Right atrium auricular region (tissue), 2 donors: ENCODE results near the gene FLT1. TPM values are rescaled to one million over a fixed set of nuclear protein-coding genes. Genes with fewer than 3 reads are reported as not detected.

ENCODE experiments used
- DNase-seq: peaks from one replicate; pipeline ENCODE4 v3.0.0-alpha.2; 2019; ENCODE audit warnings: low spot score
- H3K27ac ChIP-seq, 2 donors: fragments of 200-600 bp; sonication (generic); 1 replicate in 1 of 2; 2 replicates in 1 of 2; pipeline ENCODE4 v1.5.1; 2016 to 2019
- H3K27me3 ChIP-seq, 2 donors: fragments of 200-600 bp; sonication (generic); one replicate each; pipeline versions ENCODE4 v1.5.1 to v1.6.0; 2017 to 2019
- H3K36me3 ChIP-seq: fragments of 200-600 bp; sonication (generic); one replicate; pipeline ENCODE4 v1.5.1; 2016
- H3K4me1 ChIP-seq, 2 donors: fragments of 200-600 bp; sonication (generic); one replicate each; pipeline versions ENCODE4 v1.5.1 to v1.6.0; 2017 to 2019
- H3K4me3 ChIP-seq, 2 donors: fragments of 200-600 bp; sonication (generic); 1 replicate in 1 of 2; 2 replicates in 1 of 2; pipeline ENCODE4 v1.5.1; 2017 to 2019; ENCODE audit warnings: mild to moderate bottlenecking in 1 of 2, moderate library complexity in 1 of 2
- H3K9me3 ChIP-seq, 2 donors: fragments of 200-600 bp; sonication (generic); one replicate each; pipeline ENCODE4 v1.5.1; 2019
- total RNA-seq, 2 donors: library from RNA; depleted of rRNA; stranded (reverse); fragments of >200 nt; gene quantifications; one replicate each; pipeline ENCODE4 v1.1.0, GENCODE V29; 2016
- TF ChIP-seq, protein P1 (sequence below), 2 donors: fragments of 200-600 bp; sonication (generic); IDR thresholded peaks; one replicate each; pipeline ENCODE4 v1.5.1; 2019; ENCODE audit warnings: antibody characterized with exemption in 2 of 2

Gene FLT1
- total RNA-seq, 2 donors from 2014 or later, result 40.0 to 51.3 TPM

DNA sequence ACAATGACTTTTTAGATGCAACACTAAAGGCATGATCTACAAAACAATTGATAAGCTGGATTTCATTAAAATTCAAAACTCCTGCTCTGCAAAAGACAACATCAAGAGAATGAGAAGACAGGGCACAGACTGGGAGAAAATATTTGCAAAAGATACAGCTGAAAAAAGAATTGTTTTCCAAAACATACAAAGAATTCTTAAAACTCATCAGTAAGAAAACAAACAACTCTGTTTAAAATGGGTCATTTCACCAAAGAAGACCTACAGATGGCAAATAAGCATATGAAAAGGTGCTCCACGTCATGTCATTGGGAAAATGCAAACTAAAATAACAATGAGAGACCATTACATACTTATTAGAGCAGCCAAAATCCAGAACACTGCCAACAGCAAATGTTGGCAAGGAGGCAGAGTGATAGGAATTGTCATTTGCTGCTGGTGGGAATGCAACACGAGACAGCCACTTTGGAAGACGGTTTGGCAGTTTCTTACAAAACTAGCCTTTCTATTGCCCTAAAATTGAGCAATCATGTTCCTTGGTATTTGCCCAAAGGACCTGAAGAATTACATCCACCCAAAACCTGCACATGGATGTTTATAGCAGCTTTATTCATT is 39.2 kb downstream of the FLT1 start:
- H3K4me3 ChIP-seq, result no peak overlapping the region
- H3K9me3 ChIP-seq, result no peaks in the 10 kb centered on the region
- DNase-seq, result no peak
- no peaks in the 10 kb centered on the region for H3K27me3 ChIP-seq
- no peak overlapping the region for H3K27ac ChIP-seq
- TF ChIP-seq, protein P1, sequence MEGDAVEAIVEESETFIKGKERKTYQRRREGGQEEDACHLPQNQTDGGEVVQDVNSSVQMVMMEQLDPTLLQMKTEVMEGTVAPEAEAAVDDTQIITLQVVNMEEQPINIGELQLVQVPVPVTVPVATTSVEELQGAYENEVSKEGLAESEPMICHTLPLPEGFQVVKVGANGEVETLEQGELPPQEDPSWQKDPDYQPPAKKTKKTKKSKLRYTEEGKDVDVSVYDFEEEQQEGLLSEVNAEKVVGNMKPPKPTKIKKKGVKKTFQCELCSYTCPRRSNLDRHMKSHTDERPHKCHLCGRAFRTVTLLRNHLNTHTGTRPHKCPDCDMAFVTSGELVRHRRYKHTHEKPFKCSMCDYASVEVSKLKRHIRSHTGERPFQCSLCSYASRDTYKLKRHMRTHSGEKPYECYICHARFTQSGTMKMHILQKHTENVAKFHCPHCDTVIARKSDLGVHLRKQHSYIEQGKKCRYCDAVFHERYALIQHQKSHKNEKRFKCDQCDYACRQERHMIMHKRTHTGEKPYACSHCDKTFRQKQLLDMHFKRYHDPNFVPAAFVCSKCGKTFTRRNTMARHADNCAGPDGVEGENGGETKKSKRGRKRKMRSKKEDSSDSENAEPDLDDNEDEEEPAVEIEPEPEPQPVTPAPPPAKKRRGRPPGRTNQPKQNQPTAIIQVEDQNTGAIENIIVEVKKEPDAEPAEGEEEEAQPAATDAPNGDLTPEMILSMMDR (IDR thresholded peaks at IDR 0.05), result no peak
- H3K4me1 ChIP-seq, result peaks cover 0 to 23% of the 10 kb centered on the region in 2 donors
- no peaks in the 10 kb centered on the region for H3K36me3 ChIP-seq

DNA sequence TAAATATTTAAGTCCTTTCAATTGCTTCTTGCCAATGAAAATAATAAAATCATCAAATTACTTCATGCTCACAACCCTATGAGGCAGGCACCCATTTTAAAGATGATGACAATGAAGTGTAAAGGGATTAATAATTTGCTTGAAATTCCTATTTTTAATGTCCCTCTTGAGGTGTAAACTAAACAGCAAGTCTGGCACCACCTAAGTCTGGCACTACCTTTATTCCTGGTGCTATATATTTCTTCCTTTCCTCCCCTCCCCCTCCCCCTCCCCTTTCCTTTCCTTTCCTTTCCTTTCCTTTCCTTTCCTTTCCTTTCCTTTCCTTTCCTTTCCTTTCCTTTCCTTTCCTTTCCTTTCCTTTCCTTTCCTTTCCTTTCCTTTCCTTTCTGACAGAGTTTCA is 42.2 kb downstream of the FLT1 start:
- TF ChIP-seq, protein P1 (IDR thresholded peaks at IDR 0.05), result no peak
- H3K9me3 ChIP-seq, result peaks cover 0 to 9% of the 10 kb centered on the region in 2 donors
- no peaks in the 10 kb centered on the region for H3K36me3 ChIP-seq
- peaks cover 0 to 23% of the 10 kb centered on the region in 2 donors for H3K4me1 ChIP-seq
- H3K27me3 ChIP-seq, result no peaks in the 10 kb centered on the region
- no peak for DNase-seq
- no peak overlapping the region for H3K27ac ChIP-seq
- H3K4me3 ChIP-seq, result no peak overlapping the region

DNA sequence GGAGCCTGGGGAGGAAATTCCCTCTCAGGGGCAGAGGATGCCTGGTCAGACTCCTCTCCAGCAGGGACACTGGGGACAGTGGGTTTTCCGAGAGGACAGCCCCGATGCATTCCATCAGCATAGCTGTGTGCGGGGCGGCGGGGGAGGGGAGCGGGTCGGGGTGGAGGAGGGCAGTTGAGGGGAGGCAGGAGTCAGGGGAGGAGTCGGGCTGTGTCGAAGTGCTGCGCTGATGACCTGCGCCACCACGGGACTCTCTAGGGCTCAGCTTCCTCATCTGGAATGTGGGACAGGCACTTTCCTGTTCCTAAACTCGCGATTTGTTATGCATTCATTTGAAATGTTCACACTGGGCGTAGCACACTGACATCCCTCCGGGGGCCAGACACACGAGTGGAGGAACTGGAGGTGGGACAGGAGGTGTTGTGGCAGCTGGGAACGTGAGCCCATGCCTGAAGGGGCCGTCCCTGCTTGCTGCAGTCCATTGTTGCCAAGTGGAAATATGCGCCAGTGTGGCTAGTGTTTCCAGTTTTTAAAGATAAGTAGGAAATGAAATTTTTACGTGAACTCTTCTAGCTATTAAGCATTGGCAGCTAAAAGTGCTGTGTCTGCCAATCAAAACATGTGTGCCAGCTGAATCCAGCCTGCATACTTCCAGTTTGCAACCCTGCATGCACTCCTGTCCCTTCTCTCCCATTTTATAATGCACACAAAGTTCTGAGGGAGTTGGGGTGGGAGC is 43.3 kb downstream of the FLT1 start:
- peaks cover 0 to 12% of the 10 kb centered on the region in 2 donors for H3K9me3 ChIP-seq
- H3K27ac ChIP-seq, result no peak overlapping the region
- no peak for DNase-seq
- no peaks in the 10 kb centered on the region for H3K36me3 ChIP-seq
- no peaks in the 10 kb centered on the region for H3K27me3 ChIP-seq
- H3K4me3 ChIP-seq, result peak overlapping the region in 1 of 2 donors; percentile 0
- peaks cover 0 to 20% of the 10 kb centered on the region in 2 donors for H3K4me1 ChIP-seq
- TF ChIP-seq, protein P1 (IDR thresholded peaks at IDR 0.05), result no peak

DNA sequence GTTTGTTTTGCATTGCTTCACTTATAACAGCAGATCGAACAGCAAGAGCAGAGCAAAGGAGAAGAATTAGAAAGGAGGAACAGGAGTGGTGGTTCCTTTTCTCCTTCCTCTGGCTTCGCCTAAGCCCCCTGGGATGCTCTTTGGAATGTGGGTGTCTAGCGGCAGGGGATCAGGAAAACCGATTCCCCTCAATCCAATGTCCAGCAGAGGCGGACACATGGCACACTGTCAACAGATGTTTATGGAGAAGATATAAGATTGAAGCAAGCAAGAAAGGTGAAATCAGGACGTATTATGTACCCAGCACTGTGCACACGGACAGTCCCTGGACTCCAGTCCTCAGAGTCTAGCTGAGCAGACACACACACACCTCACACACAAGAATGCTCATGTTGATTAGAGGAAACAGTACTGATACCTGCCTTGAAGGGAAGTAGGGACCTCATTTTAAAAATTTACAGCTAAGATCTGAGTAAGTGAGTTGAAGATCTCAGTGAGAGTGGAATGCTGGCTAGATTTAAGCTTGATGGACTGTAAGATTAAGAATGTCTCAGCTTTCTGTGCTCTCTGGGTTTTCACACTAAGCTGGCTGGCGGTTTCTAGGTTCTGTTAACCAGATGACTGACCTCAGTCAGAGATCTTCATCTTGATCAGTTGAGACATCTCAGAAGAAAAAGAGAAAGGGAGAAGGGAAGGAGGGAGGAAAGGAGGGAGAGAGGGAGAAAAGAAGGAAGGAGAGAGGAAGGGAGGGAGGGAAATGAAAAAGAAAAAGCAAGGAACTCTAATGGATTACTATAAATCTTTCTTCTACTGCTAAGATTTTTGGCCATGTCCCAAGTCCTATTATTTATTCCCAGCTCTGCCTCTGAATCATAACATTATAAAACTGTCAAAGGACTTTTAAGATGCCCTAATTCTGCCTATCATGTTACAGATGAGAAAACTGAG is 44.8 kb downstream of the FLT1 start:
- H3K36me3 ChIP-seq, result no peaks in the 10 kb centered on the region
- TF ChIP-seq, protein P1 (IDR thresholded peaks at IDR 0.05), result no peak
- no peak overlapping the region for H3K27ac ChIP-seq
- H3K4me3 ChIP-seq, result no peak overlapping the region
- H3K27me3 ChIP-seq, result no peaks in the 10 kb centered on the region
- H3K9me3 ChIP-seq, result peaks cover 0 to 20% of the 10 kb centered on the region in 2 donors
- H3K4me1 ChIP-seq, result peaks cover 0 to 14% of the 10 kb centered on the region in 2 donors
- DNase-seq, result no peak

DNA sequence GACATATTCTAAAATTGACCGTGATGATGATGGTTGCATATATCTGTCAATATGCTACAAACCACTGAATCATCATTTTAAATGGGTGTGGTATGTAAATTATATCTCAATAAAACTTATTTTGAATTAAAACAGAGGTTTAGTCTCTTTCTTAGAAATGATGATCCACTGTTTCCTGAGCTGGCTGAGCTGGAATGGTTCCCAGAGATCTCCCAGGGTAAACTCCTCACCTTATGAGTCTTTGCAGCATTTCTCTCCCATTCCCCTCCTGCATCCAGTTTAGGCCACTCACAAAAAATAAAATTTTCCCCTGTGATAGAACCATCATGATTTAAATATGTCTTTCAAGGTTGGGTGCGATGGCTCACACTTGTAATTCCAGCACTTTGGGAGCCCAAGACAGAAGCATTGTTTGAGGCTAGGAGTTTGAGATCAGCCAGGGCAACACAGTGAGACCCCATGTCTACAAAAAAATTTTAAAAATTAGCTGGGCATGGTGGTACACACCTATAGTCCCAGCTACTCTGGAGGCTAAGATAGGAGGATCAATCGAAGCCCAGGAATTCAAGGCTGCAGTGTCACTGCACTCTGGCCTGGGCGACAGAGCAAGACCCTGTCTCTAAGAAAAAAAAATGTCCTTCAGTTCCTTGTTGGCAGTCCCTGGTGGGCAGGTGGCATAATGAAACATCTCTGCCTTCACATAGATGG is 46.1 kb downstream of the FLT1 start:
- Histone ChIP-seq H3K4me1 (peaks cover 0 to 14% of the 10 kb centered on the region in 2 donors), H3K27me3 (no peaks in the 10 kb centered on the region), H3K4me3 (no peak overlapping the region), H3K27ac (no peak overlapping the region), H3K9me3 (peaks cover 0 to 27% of the 10 kb centered on the region in 2 donors), H3K36me3 (no peaks in the 10 kb centered on the region)
- DNase-seq, result no peak
- TF ChIP-seq, protein P1 (IDR thresholded peaks at IDR 0.05), result no peak
